NK-92 treated with Interleukin-12 subunit alpha and Interleukin-12 subunit beta, amount 100 ng/mL, for 24 hours (cell line): ENCODE data around the gene KRTAP10-2.

ENCODE experiments used
- DNase-seq: peaks from one replicate; lab custom pipeline; 2025; lab: John Stamatoyannopoulos, UW

The KRTAP10-2 gene

DNA sequence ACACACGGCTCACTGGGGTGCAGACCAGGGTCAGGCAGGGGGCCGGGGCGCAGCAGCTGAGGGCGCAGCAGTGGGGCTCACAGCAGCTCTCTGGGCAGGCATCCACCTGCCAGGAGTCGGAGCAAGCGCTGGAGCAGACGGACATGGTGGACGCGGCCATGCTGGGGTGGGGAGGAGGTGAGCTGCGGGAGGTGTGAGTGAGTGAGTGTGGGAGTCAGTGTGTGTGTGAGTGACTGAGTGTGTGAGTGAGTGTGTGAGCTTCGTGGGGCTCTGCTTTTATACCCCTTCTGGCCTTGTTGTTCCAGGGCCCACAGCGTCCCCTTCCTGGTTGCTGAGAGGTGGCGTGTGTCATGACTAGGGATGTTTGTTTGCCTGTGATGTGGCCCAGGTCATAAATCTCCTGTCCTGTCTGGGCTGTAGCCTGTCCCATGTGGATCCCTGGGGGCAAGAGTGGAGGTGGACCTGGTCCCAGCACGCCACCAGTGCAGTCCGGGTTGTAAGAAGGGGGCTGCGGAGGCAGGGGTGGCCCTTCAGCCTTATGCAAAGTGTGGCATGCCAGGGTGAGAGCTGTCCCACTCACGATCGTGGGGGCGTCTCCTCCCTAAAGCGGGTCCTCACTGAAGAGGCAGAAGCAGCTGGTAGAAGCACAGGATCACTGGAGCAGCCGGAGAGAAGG, 11.2 kb downstream of the KRTAP10-2 start, which contains the start of gene KRTAP10-1:
Gene KRTAP10-1, minus strand, starts transcription at position 205 of the 676 bp plus-strand sequence. Its CDS starts 45 bp downstream, at position 160.
- DNase-seq = no peak

DNA sequence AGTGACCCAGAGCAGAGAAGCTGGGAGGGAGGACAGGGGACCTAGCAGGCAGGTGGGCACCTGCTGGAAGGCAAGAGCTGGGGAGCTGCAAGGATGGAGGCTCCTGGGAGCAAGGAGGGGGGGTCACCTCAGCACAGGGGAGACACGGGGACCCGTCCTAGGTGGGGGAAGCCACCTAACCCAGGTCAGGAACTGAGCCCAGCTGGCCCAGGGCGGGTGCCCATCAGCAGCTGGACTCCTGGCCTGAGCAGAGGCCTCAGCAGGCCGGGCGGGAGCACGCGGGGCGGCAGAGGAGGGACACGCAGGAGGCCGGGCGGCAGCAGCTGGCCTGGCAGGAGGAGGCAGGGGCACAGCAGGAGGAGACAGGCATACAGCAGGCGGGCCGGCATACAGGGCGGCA, 12.3 kb downstream of the KRTAP10-2 start:
- DNase-seq = no peak

GRCh38 chr21:44537930-44538911, 13.1 kb downstream of the KRTAP10-2 start:
- DNase-seq = no peak

DNA sequence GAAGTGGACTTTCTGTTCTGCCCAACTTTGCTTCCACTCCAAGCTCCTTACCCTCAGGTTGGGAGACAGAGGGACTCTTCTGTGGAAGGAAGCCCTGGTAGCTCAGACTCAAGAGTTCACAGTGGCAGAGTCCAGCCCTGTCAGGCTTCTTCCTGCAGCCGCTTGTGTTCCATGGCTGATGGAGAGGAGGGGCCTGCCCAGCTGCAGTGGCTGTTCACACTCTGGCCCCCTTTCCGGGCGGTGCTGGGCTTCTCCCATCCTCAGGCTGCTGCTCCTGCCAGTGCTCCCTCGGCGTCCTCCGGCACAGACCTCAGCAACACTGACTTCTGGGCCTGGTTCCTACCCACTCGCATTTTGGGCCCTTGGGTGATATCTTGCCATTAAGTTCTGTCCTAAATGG, 15.3 kb downstream of the KRTAP10-2 start:
- no peak for DNase-seq

DNA sequence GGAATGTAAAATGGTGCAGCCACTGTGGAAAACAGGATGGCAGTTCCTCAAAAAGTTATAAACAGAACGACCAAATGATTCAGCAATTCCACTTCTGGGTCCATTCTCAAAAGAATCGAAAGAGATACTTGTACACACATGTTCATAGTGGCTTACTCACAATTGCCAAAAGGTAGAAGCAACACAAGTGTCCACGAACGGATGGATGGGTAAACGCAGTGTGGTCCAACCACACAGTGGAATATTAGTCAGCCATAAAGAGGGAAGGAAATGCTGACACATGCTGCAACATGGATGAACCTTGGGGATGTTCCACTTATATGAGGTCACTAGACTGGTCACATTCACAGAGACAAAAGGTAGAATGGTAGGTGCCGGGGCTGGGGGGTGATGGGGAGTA, 16.6 kb downstream of the KRTAP10-2 start:
- DNase-seq = no peak

DNA sequence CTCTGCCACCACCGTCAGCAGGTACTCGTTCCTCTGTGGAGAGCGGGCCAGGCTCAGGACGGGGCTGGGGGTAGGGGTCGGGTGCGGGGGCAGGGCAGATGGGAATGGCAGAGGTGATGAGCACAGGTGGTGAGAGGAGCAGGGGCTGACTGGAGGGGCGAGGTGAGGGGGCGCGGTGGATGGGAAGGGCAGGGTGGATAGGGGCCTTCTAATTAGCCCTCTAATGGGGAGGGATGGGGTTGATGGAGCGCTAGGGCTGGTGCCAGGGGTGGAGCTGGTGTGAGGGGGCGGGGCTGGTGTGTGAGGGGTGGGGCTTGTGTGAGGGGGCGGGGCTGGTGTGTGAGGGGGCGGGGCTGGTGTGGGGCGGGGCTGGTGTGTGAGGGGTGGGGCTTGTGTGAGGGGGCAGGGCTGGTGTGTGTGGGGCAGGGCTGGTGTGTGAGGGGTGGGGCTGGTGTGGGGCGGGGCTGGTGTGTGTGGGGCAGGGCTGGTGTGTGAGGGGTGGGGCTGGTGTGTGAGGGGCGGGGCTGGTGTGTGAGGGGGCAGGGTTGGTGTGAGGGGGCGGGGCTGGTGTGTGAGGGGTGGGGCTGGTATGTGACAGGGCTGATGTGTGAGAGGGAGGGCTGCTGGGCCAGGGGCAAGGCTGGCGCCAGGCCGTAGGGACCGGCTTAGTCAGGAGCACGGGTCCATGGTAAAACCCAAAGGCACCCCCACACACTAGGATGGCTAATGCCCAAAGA, 17.2 kb downstream of the KRTAP10-2 start:
- DNase-seq = no peak

GRCh38 chr21:44533121-44533890, 18.0 kb downstream of the KRTAP10-2 start:
- DNase-seq = no peak

- no peak for DNase-seq
Observed at GRCh38 chr21:44532712-44533111, 18.6 kb downstream of the KRTAP10-2 start.

- no peak for DNase-seq
Observed at GRCh38 chr21:44531606-44532564, 19.4 kb downstream of the KRTAP10-2 start.

- DNase-seq = no peak
Observed at GRCh38 chr21:44530903-44531605, 20.3 kb downstream of the KRTAP10-2 start.

GRCh38 chr21:44530221-44530902, 20.9 kb downstream of the KRTAP10-2 start:
- no peak for DNase-seq

GRCh38 chr21:44529503-44530125, 21.7 kb downstream of the KRTAP10-2 start:
- no peak for DNase-seq

GRCh38 chr21:44529011-44529421, 22.3 kb downstream of the KRTAP10-2 start:
- DNase-seq = no peak

GRCh38 chr21:44528634-44528995, 22.7 kb downstream of the KRTAP10-2 start:
- DNase-seq = no peak

GRCh38 chr21:44527983-44528633, 23.2 kb downstream of the KRTAP10-2 start:
- DNase-seq = no peak

GRCh38 chr21:44527156-44527982, 23.9 kb downstream of the KRTAP10-2 start:
- no peak for DNase-seq
